Panc1 (cell line): Measurements from ENCODE around the gene VPS41. TPM values are rescaled to one million over a fixed set of nuclear protein-coding genes. Genes with fewer than 3 reads are reported as not detected.

Experiments
- ATAC-seq: fragments of 200-7000 bp; cut with Tn5 transposase; 2 replicates; pipeline ENCODE4 v1.9.1; 2020; ENCODE audit warnings: mild to moderate bottlenecking, moderate library complexity
- BruUV-seq: library from RNA; stranded (reverse); fragments of 400-500 nt; replicated peaks from 2 replicates; lab custom pipeline; 2021; lab: Mats Ljungman, UMichigan
- CTCF ChIA-PET: fragments of 300-600 bp; sonication (Branson Sonifier 250); formaldehyde crosslinking; loops from one replicate; lab custom pipeline; 2022; ENCODE audit warnings: antibody characterized with exemption; lab: Charles Lee
- POLR2A ChIA-PET: fragments of 300-600 bp; sonication (Branson Sonifier 250); formaldehyde crosslinking; loops from one replicate; lab custom pipeline; 2022; ENCODE audit warnings: antibody characterized with exemption; lab: Charles Lee
- DNase-seq: peaks from one replicate; pipeline ENCODE4 v3.0.0-alpha.2; 2010; ENCODE audit warnings: low read depth, low spot score
- H3K27ac ChIP-seq: 2 replicates; pipeline ENCODE4 v1.5.1; 2011; ENCODE audit warnings: mild to moderate bottlenecking, low read length, inconsistent platforms
- H3K27me3 ChIP-seq: fragments of 200-500 bp; sonication (Bioruptor generic); 2 replicates; pipeline ENCODE4 v1.6.0; 2014; ENCODE audit warnings: low read length, inconsistent platforms; ENCODE audit not compliant: control insufficient read depth, insufficient read depth
- H3K36me3 ChIP-seq: fragments of 200-500 bp; sonication (Bioruptor generic); 2 replicates; pipeline ENCODE4 v1.5.1; 2014; ENCODE audit warnings: inconsistent platforms, mild to moderate bottlenecking, low read length, moderate library complexity; ENCODE audit not compliant: control insufficient read depth, insufficient read depth
- H3K4me1 ChIP-seq: 2 replicates; pipeline ENCODE4 v1.5.1; 2011; ENCODE audit warnings: inconsistent platforms, mild to moderate bottlenecking, low read length, moderate library complexity; ENCODE audit not compliant: control insufficient read depth, insufficient read depth
- H3K4me3 ChIP-seq, 2 experiments: 2 replicates each; pipeline ENCODE4 v1.5.1; 2011 to 2012; ENCODE audit warnings: low read depth in 2 of 2, low read length in 2 of 2, mild to moderate bottlenecking in 2 of 2, inconsistent platforms in 1 of 2, moderate library complexity in 1 of 2
- H3K9me3 ChIP-seq: fragments of 200-500 bp; sonication (Bioruptor generic); 2 replicates; pipeline ENCODE4 v1.5.1; 2014; ENCODE audit warnings: low read depth, mild to moderate bottlenecking, inconsistent platforms, low read length, moderate library complexity; ENCODE audit not compliant: control insufficient read depth, insufficient read depth
- CTCF ChIP-seq: fragments of 450-650 bp; IDR thresholded peaks from 2 replicates; pipeline ENCODE4 v1.5.1; 2017; ENCODE audit warnings: mild to moderate bottlenecking
- POLR2AphosphoS5 ChIP-seq: IDR thresholded peaks from 2 replicates; pipeline ENCODE4 v1.6.1; 2012; ENCODE audit warnings: mild to moderate bottlenecking, low read depth, low read length, moderate library complexity
- REST ChIP-seq, 2 experiments: IDR thresholded peaks; 2 replicates each; pipeline ENCODE4 v1.6.1; 2011 to 2012; ENCODE audit warnings: low read depth in 2 of 2, control low read depth in 1 of 2, low read length in 1 of 2, mild to moderate bottlenecking in 1 of 2, moderate library complexity in 1 of 2; ENCODE audit not compliant: insufficient read depth in 1 of 2
- SIN3A ChIP-seq: IDR thresholded peaks from 2 replicates; pipeline ENCODE4 v1.6.1; 2012; ENCODE audit warnings: low read depth, mild to moderate bottlenecking, low read length, moderate library complexity, borderline replicate concordance; ENCODE audit not compliant: insufficient read depth
- TCF7L2 ChIP-seq: IDR thresholded peaks from 2 replicates; pipeline ENCODE4 v1.6.1; 2011; ENCODE audit warnings: mild to moderate bottlenecking, low read depth, low read length, inconsistent platforms
- in situ Hi-C: cut with HindIII; loops from 2 replicates; pipeline ENCODE4 v1.10.0; 2016; ENCODE audit warnings: low sequenced_read_pairs, low pct_unique_long_range_greater_than_20kb
- intact Hi-C: fragments of 100-400 bp; cut with micrococcal nuclease; formaldehyde crosslinking; loops from one replicate; pipeline ENCODE4 v1.10.0; 2022; ENCODE audit not compliant: unreplicated experiment
- total RNA-seq: library from RNA; stranded (reverse); gene quantifications from one replicate; pipeline ENCODE4 v1.2.1, GENCODE V29; 2021; ENCODE audit not compliant: unreplicated experiment

VPS41 gene
- total RNA-seq, 1 experiment from 2014 or later = 127 TPM

- H3K36me3 ChIP-seq = no peaks in the 10 kb centered on the region
- TF ChIP-seq CTCF (no peak), SIN3A (no peak), REST (IDR thresholded peaks at IDR 0.05; ENCODE audit: insufficient read depth in 1 of 2, low read depth in 2 of 2, low read length in 1 of 2) (no peak), TCF7L2 (no peak), POLR2AphosphoS5 (no peak)
- ATAC-seq = no peak
- POLR2A ChIA-PET = interaction anchor here (0.6 kb wide), 1 partner anchor 69 kb away, joined by 3 read pairs; no protein-coding TSS in a partner anchor
- intact Hi-C loops = no loop called here
- H3K27me3 ChIP-seq = no peaks in the 10 kb centered on the region
- H3K27ac ChIP-seq = no peak overlapping the region
- no TSS peak for BruUV-seq
- CTCF ChIA-PET = no interaction called here
- no peak overlapping the region for H3K4me3 ChIP-seq
- H3K4me1 ChIP-seq = no peaks in the 10 kb centered on the region
- no peaks in the 10 kb centered on the region for H3K9me3 ChIP-seq
- no peak for DNase-seq
- in situ Hi-C loops = no loop called here
These were observed 30.1 kb downstream of the VPS41 start for GRCh38 chr7:38878694-38879457.

GRCh38 chr7:38873433-38873832 lies 35.6 kb downstream of the VPS41 start:
- intact Hi-C loops = no loop called here
- in situ Hi-C loops = no loop called here
- ChIA-PET CTCF (no interaction called here), POLR2A (no interaction called here)
- Histone ChIP-seq H3K4me3 (no peak overlapping the region), H3K4me1 (no peaks in the 10 kb centered on the region), H3K9me3 (no peaks in the 10 kb centered on the region), H3K27ac (no peak overlapping the region), H3K36me3 (no peaks in the 10 kb centered on the region), H3K27me3 (no peaks in the 10 kb centered on the region)
- TF ChIP-seq SIN3A (no peak), CTCF (no peak), REST (IDR thresholded peaks at IDR 0.05; ENCODE audit: insufficient read depth in 1 of 2, low read depth in 2 of 2, low read length in 1 of 2) (no peak), POLR2AphosphoS5 (no peak), TCF7L2 (no peak)
- DNase-seq (no peak), ATAC-seq (no peak)
- no TSS peak for BruUV-seq
